A549 treated with dexamethasone at 1 μM for 4 hours (cell line): ENCODE results near the gene PPDPF. TPM values are rescaled to one million over a fixed set of nuclear protein-coding genes. Genes with fewer than 3 reads are reported as not detected.

Source experiments
- total RNA-seq: library from RNA; stranded (reverse); fragments of 200-300 nt; extraction: Qiagen RNA extraction; gene quantifications from 5 replicates; pipeline ENCODE4 v1.2.3, GENCODE V29; 2022

PPDPF gene, protein sequence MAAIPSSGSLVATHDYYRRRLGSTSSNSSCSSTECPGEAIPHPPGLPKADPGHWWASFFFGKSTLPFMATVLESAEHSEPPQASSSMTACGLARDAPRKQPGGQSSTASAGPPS
- 282 to 352 TPM (median 327 TPM) in 5 replicates for total RNA-seq

DNA sequence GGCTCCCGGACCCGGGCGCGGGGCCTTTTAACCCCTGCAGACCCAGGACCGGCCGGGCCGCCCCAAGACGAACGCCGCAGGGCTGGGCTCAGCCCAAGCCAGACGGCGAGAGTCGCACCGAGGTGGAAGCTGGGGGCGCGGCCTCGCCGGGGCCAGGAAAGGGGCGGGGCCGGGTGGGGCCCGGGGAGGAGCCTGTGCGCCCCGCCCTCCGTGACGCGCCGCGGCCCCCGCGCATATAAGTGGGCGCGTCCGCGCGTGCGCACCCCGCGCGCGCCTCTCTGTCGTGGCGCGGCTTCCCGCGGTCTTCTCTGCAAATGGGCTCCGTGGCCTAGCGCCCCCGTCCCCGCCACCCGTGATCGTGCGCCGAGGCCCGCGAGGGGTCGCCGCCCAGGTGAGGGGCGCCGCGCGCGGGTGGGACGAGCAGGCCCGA, at the start of gene PPDPF:
Gene PPDPF, plus strand, starts transcription at position 262 of the 430 bp plus-strand sequence. CDS start 544 bp downstream, outside the sequence.

DNA sequence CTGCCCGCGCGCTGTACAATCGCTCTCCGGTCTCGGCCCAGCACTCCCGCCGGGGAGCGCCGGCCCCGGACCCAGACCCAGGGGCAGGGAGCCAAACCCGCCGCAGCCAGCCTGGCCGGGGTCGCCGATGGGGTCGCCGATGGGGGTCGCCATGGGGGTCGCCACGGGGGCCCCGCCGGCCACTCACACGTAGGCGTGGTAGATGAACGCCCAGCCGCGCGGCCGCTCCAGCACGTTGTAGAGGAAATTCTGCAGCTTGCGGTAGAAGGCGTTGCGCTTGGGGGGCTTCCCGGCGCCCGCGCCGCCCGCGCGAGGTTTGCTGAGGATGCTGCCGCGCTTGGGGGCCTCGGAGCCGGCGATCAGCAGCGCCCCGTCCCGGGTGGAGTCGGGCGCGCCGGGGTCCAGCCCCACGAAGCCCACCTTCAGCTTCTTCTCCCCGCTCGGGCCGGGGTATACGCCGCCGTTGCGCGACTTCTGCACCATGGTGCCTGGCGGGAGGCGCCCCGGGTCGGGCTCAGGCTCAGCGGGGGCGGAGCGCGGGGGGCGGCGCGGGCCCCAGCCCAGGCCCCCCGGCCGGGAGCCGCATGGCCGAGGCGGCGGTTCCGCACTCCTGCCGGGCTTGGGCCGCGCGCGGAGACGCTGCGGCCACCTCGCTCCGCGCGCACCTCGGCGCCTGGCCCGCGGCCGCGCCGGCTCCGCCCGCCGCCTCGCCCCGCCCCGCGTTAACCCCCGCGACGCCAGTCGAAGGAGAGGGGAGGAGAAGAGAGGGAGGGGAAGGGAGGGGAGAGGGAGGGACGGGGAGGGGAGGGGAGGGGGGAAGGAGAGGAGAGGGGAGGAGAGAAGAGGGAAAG, 48.4 kb upstream of the PPDPF start, which contains the start of gene KCNQ2:
Gene KCNQ2, minus strand, starts transcription at position 675 of the 851 bp plus-strand sequence. Its CDS starts 192 bp downstream, at position 483.

DNA sequence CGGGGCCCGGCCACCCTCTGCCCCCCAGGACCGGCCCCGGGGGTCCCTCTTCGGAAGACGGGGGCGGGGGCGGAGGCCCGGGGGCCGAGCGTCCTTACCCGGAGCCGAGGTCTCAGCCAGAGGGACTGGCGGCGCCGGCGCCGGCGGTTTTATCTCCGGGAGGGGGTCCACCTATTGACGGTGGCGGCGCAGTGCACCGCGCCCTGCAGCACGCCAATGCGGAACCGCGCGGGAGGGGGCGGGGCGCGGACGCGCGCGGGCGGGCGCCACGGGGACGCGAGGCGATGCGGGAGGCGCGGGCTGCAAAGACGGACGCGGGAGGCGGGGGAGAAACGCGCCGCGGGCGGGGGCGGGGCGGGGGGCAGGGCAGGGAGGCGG, 21.6 kb upstream of the PPDPF start, which contains the start of gene EEF1A2:
Gene EEF1A2, minus strand, starts transcription at position 124 of the 378 bp plus-strand sequence. CDS start 1,320 bp downstream, outside the sequence.

DNA sequence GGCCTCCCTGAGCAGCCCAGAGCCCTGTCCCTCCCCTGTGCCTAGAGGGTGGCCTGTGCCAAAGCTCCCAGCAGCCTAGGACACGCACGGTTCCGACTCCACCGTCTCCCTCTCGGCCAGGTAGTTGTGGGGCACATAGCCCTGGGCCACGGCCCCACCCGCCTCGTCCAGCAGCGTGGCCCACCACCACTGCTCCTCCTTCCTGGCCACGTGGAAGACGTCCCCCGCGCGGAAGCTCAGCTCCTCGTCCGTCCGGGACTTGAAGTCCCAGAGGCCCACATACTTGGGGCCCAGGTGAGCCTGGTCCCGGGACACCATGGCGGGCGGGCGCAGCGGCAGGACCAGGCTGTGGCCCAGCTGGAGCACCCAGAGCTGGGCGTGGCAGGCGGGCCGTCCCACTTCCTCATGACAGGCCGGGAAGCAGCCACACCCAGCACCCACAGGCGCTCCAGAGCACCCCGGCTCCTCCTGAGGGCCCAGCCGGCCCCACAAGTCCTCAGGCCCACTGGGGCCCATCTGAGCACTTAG, 16.5 kb downstream of the PPDPF start, which contains the start of gene PTK6:
Gene PTK6, minus strand, starts transcription at position 380 of the 528 bp plus-strand sequence. Its CDS starts 62 bp downstream, at position 318.

DNA sequence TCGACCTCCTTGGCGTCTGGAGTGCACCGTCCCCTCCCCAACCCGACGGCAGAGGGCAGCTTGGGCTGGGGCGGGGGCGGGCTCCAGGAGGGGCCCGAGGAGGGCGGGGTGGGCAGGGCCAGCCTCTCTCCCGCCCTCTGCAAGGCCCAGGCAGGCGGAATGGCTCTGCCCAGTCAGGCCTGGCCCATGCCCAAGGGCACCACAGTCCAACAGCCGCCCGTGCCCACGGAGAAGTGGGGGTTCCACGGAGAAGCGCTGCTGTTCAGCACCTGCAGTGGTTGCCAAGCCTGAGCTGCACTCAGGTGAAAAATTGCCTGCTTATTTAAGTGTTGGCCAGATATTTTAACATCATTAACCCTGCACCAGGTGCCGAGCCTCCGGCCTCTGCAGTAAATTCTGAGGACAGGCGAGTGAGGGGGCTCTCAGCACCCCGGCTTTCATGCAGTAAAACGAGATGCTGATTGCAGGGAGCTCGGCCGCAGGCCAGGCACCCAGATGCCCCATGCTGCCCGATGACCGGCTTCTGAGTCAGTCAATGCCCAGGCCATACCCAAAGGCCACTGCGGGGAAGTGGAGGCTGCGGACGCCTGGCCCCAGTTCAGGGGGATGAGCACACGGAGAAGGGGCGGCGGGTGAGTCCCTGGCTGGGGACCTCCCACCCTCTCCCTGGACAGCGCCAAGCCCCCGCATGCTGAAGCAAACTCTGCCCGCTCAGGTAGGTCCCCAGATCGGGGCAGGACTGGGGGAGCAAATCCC, 27.3 kb downstream of the PPDPF start, which contains the start of gene SRMS:
Gene SRMS, minus strand, starts transcription at position 25 of the 756 bp plus-strand sequence. CDS start 286 bp downstream, outside the sequence.

DNA sequence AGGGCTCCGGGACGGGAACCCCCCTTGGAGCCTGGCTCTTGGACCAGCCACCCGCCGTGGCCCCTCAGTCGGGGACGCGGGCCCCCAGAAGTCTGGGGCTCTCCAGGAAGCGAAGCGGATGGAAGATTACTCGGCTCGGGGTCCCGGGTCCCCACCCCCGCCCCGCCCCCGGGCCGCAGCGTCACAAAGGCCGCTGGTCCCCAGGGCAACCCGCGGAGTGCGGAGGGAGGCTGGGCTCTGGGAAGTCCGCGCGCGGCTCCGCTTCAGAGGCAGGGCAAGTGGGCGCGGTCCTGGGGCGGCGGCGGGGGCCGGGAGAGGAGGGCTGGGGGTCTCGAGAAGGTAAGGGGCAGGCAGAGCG, 33.3 kb downstream of the PPDPF start, which contains the start of gene FNDC11:
Gene FNDC11, plus strand, starts transcription at position 227 of the 358 bp plus-strand sequence. CDS start 1,505 bp downstream, outside the sequence.

Other genes with a start within 250 kb of the PPDPF start
- gene ARFGAP1, start 248.0 kb upstream of the PPDPF start, total RNA-seq = 34.4 to 68.0 TPM (median 62.0 TPM) in 5 replicates
- gene COL20A1, start 227.6 kb upstream of the PPDPF start, total RNA-seq = 0.27 to 0.87 TPM (median 0.45 TPM) in 5 replicates
- gene CHRNA4, start 159.4 kb upstream of the PPDPF start, total RNA-seq = 0.28 to 1.3 TPM (median 0.61 TPM) in 5 replicates
- 0.61 to 0.74 TPM (median 0.63 TPM) in 5 replicates for gene KCNQ2, start 48.1 kb upstream of the PPDPF start, total RNA-seq
- gene EEF1A2, start 21.7 kb upstream of the PPDPF start, total RNA-seq = 123 to 185 TPM (median 159 TPM) in 5 replicates
- 2.0 to 4.2 TPM (median 2.8 TPM) in 5 replicates for gene PTK6, start 16.6 kb downstream of the PPDPF start, total RNA-seq
- 0.11 to 0.14 TPM (median 0.13 TPM) in 4 of 5 replicates, not detected in the other for gene SRMS, start 27.0 kb downstream of the PPDPF start, total RNA-seq
- gene FNDC11, start 33.4 kb downstream of the PPDPF start, total RNA-seq = 0.14 to 0.38 TPM (median 0.24 TPM) in 5 replicates
- 25.0 to 42.6 TPM (median 36.2 TPM) in 5 replicates for gene HELZ2, start 53.5 kb downstream of the PPDPF start, total RNA-seq
- gene GMEB2, start 106.3 kb downstream of the PPDPF start, total RNA-seq = 7.3 to 10.5 TPM (median 10.1 TPM) in 5 replicates
- gene STMN3, start 132.7 kb downstream of the PPDPF start, total RNA-seq = 7.3 to 10.1 TPM (median 8.4 TPM) in 5 replicates
- gene RTEL1, start 137.5 kb downstream of the PPDPF start, total RNA-seq = 4.1 to 7.8 TPM (median 5.9 TPM) in 5 replicates
- gene TNFRSF6B, start 175.9 kb downstream of the PPDPF start, total RNA-seq = 0.77 to 0.97 TPM (median 0.84 TPM) in 4 of 5 replicates, not detected in the other
- 28.6 to 39.8 TPM (median 36.2 TPM) in 5 replicates for gene ARFRP1, start 187.2 kb downstream of the PPDPF start, total RNA-seq
- 19.0 to 26.9 TPM (median 26.0 TPM) in 5 replicates for gene ZGPAT, start 187.3 kb downstream of the PPDPF start, total RNA-seq
- 2.9 to 9.5 TPM (median 8.9 TPM) in 5 replicates for gene LIME1, start 215.9 kb downstream of the PPDPF start, total RNA-seq
- gene SLC2A4RG, start 219.0 kb downstream of the PPDPF start, total RNA-seq = 57.9 to 88.8 TPM (median 82.1 TPM) in 5 replicates